Prostate gland (tissue), 2 donors: ENCODE data around the gene STAB1. TPM values are rescaled to one million over a fixed set of nuclear protein-coding genes. Genes with fewer than 3 reads are reported as not detected.

Source experiments
- DNase-seq: peaks from one replicate; pipeline ENCODE4 v3.0.0-alpha.2; 2019; ENCODE audit warnings: low spot score
- H3K27ac ChIP-seq, 2 donors: fragments of 200-600 bp; sonication (generic); 2 replicates each; pipeline ENCODE4 v1.5.1; 2017 to 2019
- H3K27me3 ChIP-seq: fragments of 200-600 bp; sonication (generic); replicated peaks from 2 replicates; pipeline ENCODE4 v1.5.1; 2019; ENCODE audit not compliant: insufficient read depth
- H3K36me3 ChIP-seq, 2 donors: fragments of 200-600 bp; sonication (generic); 1 replicate in 1 of 2; 2 replicates in 1 of 2; pipeline versions ENCODE4 v1.5.1 to v1.8.1; 2017 to 2019
- H3K4me1 ChIP-seq: fragments of 200-600 bp; sonication (generic); replicated peaks from 2 replicates; pipeline ENCODE4 v1.5.1; 2019
- H3K4me3 ChIP-seq, 2 donors: fragments of 200-600 bp; sonication (generic); 2 replicates each; pipeline ENCODE4 v1.5.1; 2017 to 2019
- H3K9me3 ChIP-seq: fragments of 200-600 bp; sonication (generic); 2 replicates; pipeline ENCODE4 v1.5.1; 2017
- POLR2A ChIP-seq: fragments of 450-650 bp; IDR thresholded peaks from one replicate; pipeline ENCODE4 v1.6.1; 2016; ENCODE audit warnings: antibody characterized with exemption, mild to moderate bottlenecking
- POLR2AphosphoS5 ChIP-seq: sonication (generic); formaldehyde crosslinking; IDR thresholded peaks from one replicate; pipeline ENCODE4 v1.6.1; 2017; ENCODE audit warnings: antibody characterized with exemption
- WGBS: methylation state at CpG from one replicate; pipeline ENCODE4 v1.1.5; 2018; 5-methylcytosine and 5-hydroxymethylcytosine counted together
- intact Hi-C: fragments of 100-400 bp; cut with DNase I; formaldehyde crosslinking; loops from one replicate; pipeline ENCODE4 v1.14.2; 2022
- total RNA-seq, 2 donors: library from RNA; depleted of rRNA; stranded (reverse); fragments of >200 nt; gene quantifications; one replicate each; pipeline ENCODE4 v1.1.0, GENCODE V29; 2016
- TF ChIP-seq, protein P1 (sequence below), 4 experiments: fragments of 200-600 bp in 2 of 4; fragments of 450-650 bp in 2 of 4; sonication (generic) in 2 of 4; IDR thresholded peaks; 1 replicate in 3 of 4; 2 replicates in 1 of 4; pipeline ENCODE4 v1.5.1; 2016 to 2019; ENCODE audit warnings: antibody characterized with exemption in 4 of 4, mild to moderate bottlenecking in 2 of 4, moderate library complexity in 2 of 4

The STAB1 gene
- total RNA-seq, 2 donors from 2014 or later: 21.8 to 68.6 TPM

DNA sequence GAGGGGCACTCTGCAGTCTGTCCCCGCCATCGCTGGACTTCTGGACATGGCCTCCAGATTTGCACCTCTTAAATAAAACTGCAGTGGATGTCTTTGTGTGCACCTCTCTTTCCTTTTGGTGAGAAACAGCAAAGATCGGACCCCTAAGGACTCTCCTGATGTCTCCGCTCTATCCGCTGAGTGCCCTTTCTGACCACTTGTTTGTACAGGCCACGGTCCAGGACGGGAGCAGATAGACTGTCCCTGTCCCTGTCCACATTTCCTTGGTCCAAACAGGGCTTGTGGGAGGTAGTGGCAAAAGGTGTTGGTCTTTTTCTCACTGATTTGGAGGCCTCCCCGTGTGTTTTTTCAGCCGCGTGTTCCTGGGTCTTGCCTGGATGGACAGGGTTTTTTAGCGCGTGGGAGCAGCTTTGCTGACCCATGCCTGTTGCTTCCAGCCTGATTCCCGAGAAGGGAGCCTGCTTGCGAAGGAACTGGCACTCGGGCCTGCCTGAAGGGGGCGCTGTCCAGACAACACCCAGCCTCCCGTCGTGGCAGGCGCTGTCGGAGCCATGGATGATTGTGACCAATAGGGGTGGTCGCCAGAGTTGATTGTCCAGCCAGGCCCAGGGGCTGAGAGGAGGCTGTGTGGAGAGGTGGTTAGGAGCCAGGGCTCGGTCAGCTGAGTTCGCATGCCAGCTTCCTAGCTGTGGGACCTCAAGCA, 13.2 kb upstream of the STAB1 start:
- no peak overlapping the region for H3K4me3 ChIP-seq
- H3K4me1 ChIP-seq: no peaks in the 10 kb centered on the region
- 83% methylated on average over 23 of the region's 23 CpGs for WGBS
- no peak for DNase-seq
- intact Hi-C loops: loop anchor here (5.0 kb wide), 1 partner anchor 50 kb away; the partner anchor contains the start of gene NT5DC2
- no peaks in the 10 kb centered on the region for H3K27me3 ChIP-seq
- TF ChIP-seq, protein P1, sequence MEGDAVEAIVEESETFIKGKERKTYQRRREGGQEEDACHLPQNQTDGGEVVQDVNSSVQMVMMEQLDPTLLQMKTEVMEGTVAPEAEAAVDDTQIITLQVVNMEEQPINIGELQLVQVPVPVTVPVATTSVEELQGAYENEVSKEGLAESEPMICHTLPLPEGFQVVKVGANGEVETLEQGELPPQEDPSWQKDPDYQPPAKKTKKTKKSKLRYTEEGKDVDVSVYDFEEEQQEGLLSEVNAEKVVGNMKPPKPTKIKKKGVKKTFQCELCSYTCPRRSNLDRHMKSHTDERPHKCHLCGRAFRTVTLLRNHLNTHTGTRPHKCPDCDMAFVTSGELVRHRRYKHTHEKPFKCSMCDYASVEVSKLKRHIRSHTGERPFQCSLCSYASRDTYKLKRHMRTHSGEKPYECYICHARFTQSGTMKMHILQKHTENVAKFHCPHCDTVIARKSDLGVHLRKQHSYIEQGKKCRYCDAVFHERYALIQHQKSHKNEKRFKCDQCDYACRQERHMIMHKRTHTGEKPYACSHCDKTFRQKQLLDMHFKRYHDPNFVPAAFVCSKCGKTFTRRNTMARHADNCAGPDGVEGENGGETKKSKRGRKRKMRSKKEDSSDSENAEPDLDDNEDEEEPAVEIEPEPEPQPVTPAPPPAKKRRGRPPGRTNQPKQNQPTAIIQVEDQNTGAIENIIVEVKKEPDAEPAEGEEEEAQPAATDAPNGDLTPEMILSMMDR (IDR thresholded peaks at IDR 0.05): peak in 3 of 4 experiments; percentile 15 to 23 (median 22)
- TF ChIP-seq POLR2AphosphoS5: no peak
- peaks cover 35 to 40% of the 10 kb centered on the region in 2 donors for H3K36me3 ChIP-seq
- no peaks in the 10 kb centered on the region for H3K9me3 ChIP-seq
- H3K27ac ChIP-seq: peak overlapping the region; percentile 31 to 72

DNA sequence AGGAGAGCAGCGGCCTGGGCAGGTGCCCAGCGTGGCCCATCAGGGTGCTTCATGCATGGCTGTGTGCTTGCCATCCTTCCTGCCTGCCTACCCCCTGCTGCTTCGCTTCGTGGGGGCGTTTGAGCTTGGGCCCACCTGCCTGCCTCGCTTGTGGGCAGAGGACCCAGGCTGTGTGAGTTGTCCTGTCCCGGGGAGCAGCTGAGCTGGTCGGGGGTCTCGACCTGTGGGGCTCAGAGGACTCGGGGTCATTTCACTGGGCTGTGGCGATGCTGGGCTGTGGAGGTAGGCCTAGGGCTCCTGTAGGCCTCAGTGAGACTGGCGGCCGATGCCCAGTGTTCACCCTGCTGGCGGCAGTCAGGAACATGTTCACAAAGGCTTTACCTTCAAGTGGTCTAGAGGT, 12.1 kb upstream of the STAB1 start:
- Histone ChIP-seq H3K36me3 (peaks cover 34 to 42% of the 10 kb centered on the region in 2 donors), H3K4me3 (no peak overlapping the region), H3K4me1 (no peaks in the 10 kb centered on the region), H3K27me3 (no peaks in the 10 kb centered on the region), H3K27ac (peak overlapping the region; percentile 72 to 74), H3K9me3 (no peaks in the 10 kb centered on the region)
- intact Hi-C loops: loop anchor here (5.0 kb wide), 1 partner anchor 49 kb away; the partner anchor contains the start of gene NT5DC2
- WGBS: 73% methylated on average over 14 of the region's 14 CpGs
- TF ChIP-seq, protein P1 (IDR thresholded peaks at IDR 0.05): no peak
- TF ChIP-seq POLR2A (no peak), POLR2AphosphoS5 (no peak)
- DNase-seq: no peak

DNA sequence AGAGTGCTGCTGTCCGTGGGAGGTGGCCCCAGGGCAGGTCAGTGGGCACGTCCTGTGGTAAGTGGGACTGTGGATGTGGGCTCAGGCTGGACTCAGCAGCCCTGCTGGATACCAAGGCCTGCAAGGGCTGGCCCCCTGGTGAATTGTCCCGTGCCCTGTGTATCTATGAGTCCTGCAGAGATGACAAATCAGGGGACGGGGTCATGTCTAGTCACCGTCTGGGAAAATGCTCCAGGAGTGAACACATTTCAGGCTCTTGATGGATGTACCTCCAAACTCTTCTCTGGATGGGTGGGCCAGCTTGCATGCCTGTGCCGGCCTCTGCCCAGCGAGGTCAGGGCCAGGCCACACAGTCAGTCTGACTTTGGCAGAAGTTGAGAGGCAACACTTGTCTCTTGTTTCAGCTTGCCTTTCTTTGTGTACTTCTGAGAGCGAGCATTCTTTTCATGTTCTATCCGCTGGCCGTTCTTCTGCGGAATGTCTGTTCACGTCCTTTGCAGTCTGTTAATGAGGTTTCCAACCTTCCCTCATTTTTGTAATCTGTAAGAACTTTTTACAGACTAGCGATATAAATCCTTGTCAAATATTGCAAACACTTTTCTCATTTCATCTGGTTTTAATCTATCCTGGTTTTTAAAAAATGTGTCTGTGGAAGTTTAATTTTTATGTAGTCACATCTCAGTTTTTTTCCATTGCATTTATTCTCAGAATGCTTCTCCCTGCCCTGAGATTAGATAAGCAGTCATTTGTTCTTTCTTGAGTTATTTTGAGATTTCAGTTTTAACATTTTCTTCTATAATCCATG, 11.4 kb upstream of the STAB1 start:
- Histone ChIP-seq H3K9me3 (no peaks in the 10 kb centered on the region), H3K4me1 (no peaks in the 10 kb centered on the region), H3K27me3 (no peaks in the 10 kb centered on the region), H3K4me3 (no peak overlapping the region), H3K36me3 (peaks cover 34 to 42% of the 10 kb centered on the region in 2 donors), H3K27ac (peak overlapping the region; percentile 72 to 74)
- intact Hi-C loops: loop anchor here (5.0 kb wide), 1 partner anchor 49 kb away; the partner anchor contains the start of gene NT5DC2
- DNase-seq: peak; percentile 48
- WGBS: 22% methylated on average over 13 of the region's 13 CpGs
- TF ChIP-seq POLR2AphosphoS5 (peak; percentile 78), POLR2A (no peak)

DNA sequence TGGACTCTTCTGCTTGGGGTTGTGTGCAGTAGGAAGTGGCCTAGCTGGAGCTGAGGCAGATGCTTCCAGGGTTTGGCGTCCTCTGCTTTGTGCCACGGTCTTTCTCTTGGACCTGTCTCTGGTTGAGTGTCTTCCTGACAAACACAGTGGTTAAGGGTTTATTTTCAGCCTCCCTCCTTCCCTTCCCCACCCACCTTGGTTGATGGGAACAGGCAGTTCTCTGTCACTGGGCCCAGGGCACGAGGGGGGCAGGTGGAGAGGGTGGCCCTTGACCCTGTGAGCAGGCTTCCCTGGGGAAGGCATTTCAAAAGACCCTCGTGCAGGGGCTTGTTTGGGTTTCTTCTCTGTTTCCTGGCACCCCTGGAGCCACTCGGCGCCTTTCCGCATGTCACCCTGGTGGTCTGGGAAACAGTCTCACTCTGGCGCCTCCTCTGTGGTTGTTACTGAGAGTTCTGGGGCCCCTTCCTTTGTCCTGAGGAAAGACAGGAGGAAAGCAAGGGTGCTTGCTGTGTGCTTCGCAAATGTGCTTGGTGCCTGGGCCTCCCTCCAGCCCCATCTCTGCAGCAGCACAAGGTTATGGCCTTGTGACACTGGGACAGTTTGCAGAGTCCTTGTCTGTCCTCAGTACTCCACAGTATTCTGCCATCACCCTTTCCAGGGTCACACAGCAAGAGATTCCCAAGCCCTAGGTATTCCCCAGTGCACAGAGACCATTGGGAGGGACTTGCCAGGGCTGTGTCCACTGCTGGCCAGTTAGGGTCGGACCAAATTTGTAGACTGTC, 10.3 kb upstream of the STAB1 start:
- peaks cover 35 to 42% of the 10 kb centered on the region in 2 donors for H3K36me3 ChIP-seq
- TF ChIP-seq POLR2A (no peak), POLR2AphosphoS5 (no peak)
- TF ChIP-seq, protein P1 (IDR thresholded peaks at IDR 0.05): no peak
- no peak for DNase-seq
- H3K4me3 ChIP-seq: no peak overlapping the region
- H3K27me3 ChIP-seq: no peaks in the 10 kb centered on the region
- 40% methylated on average over 10 of the region's 10 CpGs for WGBS
- intact Hi-C loops: loop anchor here (5.0 kb wide), 1 partner anchor 47 kb away; the partner anchor contains the start of gene NT5DC2
- H3K27ac ChIP-seq: peak overlapping the region; percentile 72 to 74
- no peaks in the 10 kb centered on the region for H3K4me1 ChIP-seq
- H3K9me3 ChIP-seq: no peaks in the 10 kb centered on the region
